ENCODE measurements around the gene PLPPR1.
A peak's percentile ranks its signal among the peaks of the same experiment; 100 is the strongest.

The PLPPR1 gene

GRCh38 chr9:101055516-101055915 lies 27.0 kb downstream of the PLPPR1 start:
- Histone ChIP-seq H3K27ac (ENCODE audit: low read depth, low read length) (no peak overlapping the region), H4K8ac (ENCODE audit: low read depth, low read length) (no peak overlapping the region), H3K79me1 (ENCODE audit: low read length) (no peaks in the 10 kb centered on the region), H2AK5ac (ENCODE audit: low read length) (no peak overlapping the region), H2AFZ (ENCODE audit: insufficient read depth, low read length, poor library complexity) (no peak overlapping the region), H3K79me2 (ENCODE audit: control insufficient read depth, insufficient read depth, low read length, poor library complexity) (no peaks in the 10 kb centered on the region), H3K4me1 (ENCODE audit: control insufficient read depth in 1 of 2, insufficient read depth in 2 of 2, low read length in 2 of 2) (no peaks in the 10 kb centered on the region), H3K4me2 (ENCODE audit: low read length) (no peak overlapping the region), H3K9ac (ENCODE audit: low read length) (no peak overlapping the region), H3K18ac (ENCODE audit: low read length) (no peak overlapping the region), H3K27me3 (ENCODE audit: insufficient read depth, low read length) (no peaks in the 10 kb centered on the region), H3K14ac (ENCODE audit: low read length) (no peak overlapping the region), H3K36me3 (ENCODE audit: control insufficient read depth in 1 of 2, insufficient read depth in 2 of 2, low read length in 2 of 2) (no peaks in the 10 kb centered on the region), H3K4me3 (ENCODE audit: low read depth, low read length) (no peak overlapping the region), H4K91ac (ENCODE audit: low read depth, low read length) (no peak overlapping the region), H2BK5ac (ENCODE audit: low read depth, low read length, poor library complexity) (no peak overlapping the region), H2BK120ac (ENCODE audit: insufficient read depth, low read length, poor library complexity) (no peak overlapping the region), H3K4ac (ENCODE audit: low read depth, low read length) (no peak overlapping the region), H3K23ac (ENCODE audit: low read length) (no peak overlapping the region), H2BK12ac (ENCODE audit: low read length) (no peak overlapping the region), H4K12ac (ENCODE audit: low read depth, low read length) (no peak overlapping the region), H3K9me3 (ENCODE audit: insufficient read depth, low read depth, low read length) (no peaks in the 10 kb centered on the region)
- no CpG with 5 or more reads among the region's 3 CpGs for WGBS (ENCODE audit: extremely low coverage, insufficient coverage, insufficient read length)
- DNase-seq, result no peak

DNA sequence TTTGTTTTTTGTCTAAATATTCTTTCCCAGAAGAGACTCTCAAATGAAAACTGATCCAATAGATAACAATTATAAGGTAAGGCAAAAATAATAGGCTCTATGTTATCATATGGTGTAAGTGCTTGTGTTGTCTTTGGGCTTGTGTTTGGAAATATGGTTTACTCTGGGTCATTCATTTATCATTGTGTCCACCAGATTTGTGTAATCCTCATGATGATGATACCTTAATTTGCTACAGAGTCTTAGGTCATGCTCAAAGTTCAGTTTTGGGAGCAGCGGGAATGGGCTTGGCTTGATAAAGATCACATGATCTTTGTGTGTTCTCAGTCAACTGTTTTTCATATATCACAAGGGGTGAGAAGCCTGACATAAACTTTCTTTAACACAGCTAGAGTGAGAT lies 34.2 kb downstream of the PLPPR1 start:
- H3K36me3 ChIP-seq (ENCODE audit: control insufficient read depth in 1 of 2, insufficient read depth in 2 of 2, low read length in 2 of 2), result no peaks in the 10 kb centered on the region
- WGBS (ENCODE audit: extremely low coverage, insufficient coverage, insufficient read length), result no CpG with 5 or more reads among the region's 1 CpG

DNA sequence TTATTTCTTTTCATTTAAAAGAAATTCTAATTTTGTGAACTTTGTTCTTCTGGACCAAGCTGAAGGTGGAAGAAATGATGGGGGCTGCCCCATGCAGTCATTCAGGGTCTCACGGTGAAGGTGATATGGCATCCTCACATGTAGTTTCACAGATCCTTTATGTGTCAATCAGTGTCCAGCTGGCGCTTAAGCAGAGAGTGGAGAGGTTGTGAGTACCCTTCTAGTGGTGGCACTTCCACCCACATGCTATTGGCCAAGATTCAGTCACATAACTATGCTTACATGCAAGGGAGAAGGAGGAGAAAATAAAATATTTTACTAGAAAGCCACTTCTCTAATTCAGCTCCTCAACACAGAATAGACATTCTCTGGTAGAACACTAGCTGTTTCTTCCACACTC lies 34.7 kb downstream of the PLPPR1 start:
- Histone ChIP-seq H3K79me1 (ENCODE audit: low read length) (no peaks in the 10 kb centered on the region), H3K4me1 (ENCODE audit: control insufficient read depth in 1 of 2, insufficient read depth in 2 of 2, low read length in 2 of 2) (no peaks in the 10 kb centered on the region), H4K91ac (ENCODE audit: low read depth, low read length) (no peak overlapping the region), H3K27ac (ENCODE audit: low read depth, low read length) (no peak overlapping the region), H3K4ac (ENCODE audit: low read depth, low read length) (no peak overlapping the region), H2AK5ac (ENCODE audit: low read length) (no peak overlapping the region), H4K12ac (ENCODE audit: low read depth, low read length) (no peak overlapping the region), H2BK12ac (ENCODE audit: low read length) (no peak overlapping the region), H3K4me3 (ENCODE audit: low read depth, low read length) (no peak overlapping the region), H2AFZ (ENCODE audit: insufficient read depth, low read length, poor library complexity) (no peak overlapping the region), H2BK5ac (ENCODE audit: low read depth, low read length, poor library complexity) (no peak overlapping the region), H3K79me2 (ENCODE audit: control insufficient read depth, insufficient read depth, low read length, poor library complexity) (no peaks in the 10 kb centered on the region), H2BK120ac (ENCODE audit: insufficient read depth, low read length, poor library complexity) (no peak overlapping the region), H3K9ac (ENCODE audit: low read length) (no peak overlapping the region), H3K14ac (ENCODE audit: low read length) (no peak overlapping the region), H3K9me3 (ENCODE audit: insufficient read depth, low read depth, low read length) (no peaks in the 10 kb centered on the region), H4K8ac (ENCODE audit: low read depth, low read length) (no peak overlapping the region), H3K27me3 (ENCODE audit: insufficient read depth, low read length) (no peaks in the 10 kb centered on the region), H3K18ac (ENCODE audit: low read length) (no peak overlapping the region), H3K23ac (ENCODE audit: low read length) (no peak overlapping the region), H3K4me2 (ENCODE audit: low read length) (no peak overlapping the region), H3K36me3 (ENCODE audit: control insufficient read depth in 1 of 2, insufficient read depth in 2 of 2, low read length in 2 of 2) (no peaks in the 10 kb centered on the region)
- no CpG with 5 or more reads among the region's 2 CpGs for WGBS (ENCODE audit: extremely low coverage, insufficient coverage, insufficient read length)
- DNase-seq, result no peak

More for the DNA sequence above, 34.2 kb downstream of the PLPPR1 start:
- no peak overlapping the region for H3K4ac ChIP-seq (ENCODE audit: low read depth, low read length)
- no peaks in the 10 kb centered on the region for H3K27me3 ChIP-seq (ENCODE audit: insufficient read depth, low read length)
- H3K79me2 ChIP-seq (ENCODE audit: control insufficient read depth, insufficient read depth, low read length, poor library complexity), result no peaks in the 10 kb centered on the region
- H3K23ac ChIP-seq (ENCODE audit: low read length), result no peak overlapping the region
- H3K27ac ChIP-seq (ENCODE audit: low read depth, low read length), result no peak overlapping the region
- H3K4me3 ChIP-seq (ENCODE audit: low read depth, low read length), result no peak overlapping the region
- H4K8ac ChIP-seq (ENCODE audit: low read depth, low read length), result no peak overlapping the region
- no peak for DNase-seq
- H3K4me2 ChIP-seq (ENCODE audit: low read length), result no peak overlapping the region
- H3K79me1 ChIP-seq (ENCODE audit: low read length), result no peaks in the 10 kb centered on the region
- no peak overlapping the region for H2BK12ac ChIP-seq (ENCODE audit: low read length)
- no peaks in the 10 kb centered on the region for H3K9me3 ChIP-seq (ENCODE audit: insufficient read depth, low read depth, low read length)
- H2AFZ ChIP-seq (ENCODE audit: insufficient read depth, low read length, poor library complexity), result no peak overlapping the region
- H2AK5ac ChIP-seq (ENCODE audit: low read length), result no peak overlapping the region
- H4K91ac ChIP-seq (ENCODE audit: low read depth, low read length), result no peak overlapping the region
- no peak overlapping the region for H3K9ac ChIP-seq (ENCODE audit: low read length)
- no peak overlapping the region for H3K14ac ChIP-seq (ENCODE audit: low read length)
- no peaks in the 10 kb centered on the region for H3K4me1 ChIP-seq (ENCODE audit: control insufficient read depth in 1 of 2, insufficient read depth in 2 of 2, low read length in 2 of 2)
- no peak overlapping the region for H2BK120ac ChIP-seq (ENCODE audit: insufficient read depth, low read length, poor library complexity)
- no peak overlapping the region for H3K18ac ChIP-seq (ENCODE audit: low read length)
- H4K12ac ChIP-seq (ENCODE audit: low read depth, low read length), result no peak overlapping the region
- H2BK5ac ChIP-seq (ENCODE audit: low read depth, low read length, poor library complexity), result no peak overlapping the region

GRCh38 chr9:101064206-101064605 lies 35.7 kb downstream of the PLPPR1 start:
- DNase-seq, result no peak
- Histone ChIP-seq H3K14ac (ENCODE audit: low read length) (no peak overlapping the region), H3K4ac (ENCODE audit: low read depth, low read length) (no peak overlapping the region), H3K27ac (ENCODE audit: low read depth, low read length) (no peak overlapping the region), H3K79me1 (ENCODE audit: low read length) (no peaks in the 10 kb centered on the region), H3K27me3 (ENCODE audit: insufficient read depth, low read length) (no peaks in the 10 kb centered on the region), H2BK5ac (ENCODE audit: low read depth, low read length, poor library complexity) (no peak overlapping the region), H3K9ac (ENCODE audit: low read length) (peak overlapping the region; percentile 4), H3K23ac (ENCODE audit: low read length) (no peak overlapping the region), H2AK5ac (ENCODE audit: low read length) (no peak overlapping the region), H4K12ac (ENCODE audit: low read depth, low read length) (no peak overlapping the region), H2AFZ (ENCODE audit: insufficient read depth, low read length, poor library complexity) (no peak overlapping the region), H2BK120ac (ENCODE audit: insufficient read depth, low read length, poor library complexity) (no peak overlapping the region), H2BK12ac (ENCODE audit: low read length) (no peak overlapping the region), H3K4me2 (ENCODE audit: low read length) (no peak overlapping the region), H4K91ac (ENCODE audit: low read depth, low read length) (no peak overlapping the region), H3K36me3 (ENCODE audit: control insufficient read depth in 1 of 2, insufficient read depth in 2 of 2, low read length in 2 of 2) (no peaks in the 10 kb centered on the region), H3K4me1 (ENCODE audit: control insufficient read depth in 1 of 2, insufficient read depth in 2 of 2, low read length in 2 of 2) (no peaks in the 10 kb centered on the region), H3K79me2 (ENCODE audit: control insufficient read depth, insufficient read depth, low read length, poor library complexity) (no peaks in the 10 kb centered on the region), H4K8ac (ENCODE audit: low read depth, low read length) (no peak overlapping the region), H3K9me3 (ENCODE audit: insufficient read depth, low read depth, low read length) (no peaks in the 10 kb centered on the region), H3K18ac (ENCODE audit: low read length) (no peak overlapping the region), H3K4me3 (ENCODE audit: low read depth, low read length) (no peak overlapping the region)
